Neural cell (in vitro differentiated cells): ENCODE results near the gene KIT. TPM values are rescaled to one million over a fixed set of nuclear protein-coding genes. Genes with fewer than 3 reads are reported as not detected.
A peak's percentile ranks its signal among the peaks of the same experiment; 100 is the strongest.

Experiments used
- H2AFZ ChIP-seq: fragments of 200-600, 300-800 bp; sonication (generic), shearing (Covaris generic); 2 replicates; pipeline ENCODE4 v1.6.0; 2014; ENCODE audit warnings: low read depth, mild to moderate bottlenecking, antibody characterized with exemption, low read length, moderate library complexity
- H3F3A ChIP-seq: fragments of 200-600 bp; shearing (Covaris generic); 2 replicates; pipeline ENCODE4 v1.6.1; 2016; ENCODE audit warnings: mild to moderate bottlenecking, moderate library complexity, mixed read lengths, antibody characterized with exemption, low read length; ENCODE audit not compliant: insufficient read depth, poor library complexity, severe bottlenecking
- H3K27ac ChIP-seq: fragments of 200-600, 300-800 bp; sonication (generic), shearing (Covaris generic); 2 replicates; pipeline ENCODE4 v1.5.1; 2014; ENCODE audit warnings: mild to moderate bottlenecking, low read length, moderate library complexity
- H3K27me3 ChIP-seq: fragments of 300-800, 200-600 bp; sonication (generic), shearing (Covaris generic); 2 replicates; pipeline ENCODE4 v1.6.0; 2014; ENCODE audit warnings: mild to moderate bottlenecking, low read depth, low read length, moderate library complexity; ENCODE audit not compliant: insufficient read depth
- H3K36me3 ChIP-seq: fragments of 300-800, 200-600 bp; sonication (generic), shearing (Covaris generic); 2 replicates; pipeline ENCODE4 v1.5.1; 2014; ENCODE audit warnings: mild to moderate bottlenecking, antibody characterized with exemption, low read length, moderate library complexity; ENCODE audit not compliant: insufficient read depth
- H3K4me2 ChIP-seq: fragments of 300-800, 200-600 bp; sonication (generic), shearing (Covaris generic); 2 replicates; pipeline ENCODE4 v1.6.0; 2014; ENCODE audit warnings: mild to moderate bottlenecking, low read length
- H3K4me3 ChIP-seq: fragments of 300-800, 200-600 bp; sonication (generic), shearing (Covaris generic); 2 replicates; pipeline ENCODE4 v1.5.1; 2014; ENCODE audit warnings: mild to moderate bottlenecking, low read length, moderate library complexity
- H3K79me2 ChIP-seq: fragments of 200-600 bp; shearing (Covaris generic); replicated peaks from 2 replicates; pipeline ENCODE4 v1.6.0; 2014; ENCODE audit warnings: mild to moderate bottlenecking, low read length, moderate library complexity; ENCODE audit not compliant: insufficient read depth
- H3K9ac ChIP-seq: fragments of 300-800, 200-600 bp; sonication (generic), shearing (Covaris generic); 2 replicates; pipeline ENCODE4 v1.6.1; 2016; ENCODE audit warnings: mild to moderate bottlenecking, low read length, mixed read lengths
- H3K9me2 ChIP-seq: fragments of 200-600 bp; shearing (Covaris generic); 2 replicates; pipeline ENCODE4 v1.6.1; 2016; ENCODE audit warnings: mild to moderate bottlenecking, low read length, mixed read lengths; ENCODE audit not compliant: insufficient read depth
- H3K9me3 ChIP-seq: fragments of 200-600, 300-800 bp; sonication (generic), shearing (Covaris generic); 2 replicates; pipeline ENCODE4 v1.6.1; 2016; ENCODE audit warnings: mild to moderate bottlenecking, mixed run types, low read length, moderate library complexity, mixed read lengths
- H4K20me1 ChIP-seq: fragments of 200-600 bp; shearing (Covaris generic); 2 replicates; pipeline ENCODE4 v1.6.1; 2016; ENCODE audit warnings: mild to moderate bottlenecking, mixed run types; ENCODE audit not compliant: insufficient read depth
- EP300 ChIP-seq: fragments of 450-650 bp; conservative IDR thresholded peaks from 2 replicates; pipeline ENCODE4 v1.6.1; 2014; ENCODE audit warnings: antibody characterized with exemption, mild to moderate bottlenecking, moderate library complexity; ENCODE audit not compliant: poor library complexity, severe bottlenecking
- EZH2 ChIP-seq: fragments of 200-600, 300-800 bp; shearing (Covaris generic), sonication (generic); IDR thresholded peaks from 2 replicates; pipeline ENCODE4 v1.6.1; 2014; ENCODE audit warnings: antibody characterized with exemption, low read length, borderline replicate concordance, mild to moderate bottlenecking; ENCODE audit not compliant: insufficient read depth, poor library complexity, severe bottlenecking
- MXI1 ChIP-seq: fragments of 450-650 bp; conservative IDR thresholded peaks from 2 replicates; pipeline ENCODE4 v1.6.1; 2014; ENCODE audit warnings: antibody characterized with exemption, mild to moderate bottlenecking; ENCODE audit not compliant: poor library complexity, severe bottlenecking
- POLR2AphosphoS5 ChIP-seq: IDR thresholded peaks from 2 replicates; pipeline ENCODE4 v1.6.1; 2012
- RAD21 ChIP-seq: fragments of 450-650 bp; conservative IDR thresholded peaks from 2 replicates; pipeline ENCODE4 v1.6.1; 2014; ENCODE audit warnings: antibody characterized with exemption, mild to moderate bottlenecking, moderate library complexity
- SMC3 ChIP-seq: fragments of 450-650 bp; conservative IDR thresholded peaks from 2 replicates; pipeline ENCODE4 v1.6.1; 2014; ENCODE audit warnings: antibody characterized with exemption, mild to moderate bottlenecking, moderate library complexity; ENCODE audit not compliant: poor library complexity
- TAF1 ChIP-seq: IDR thresholded peaks from 2 replicates; pipeline ENCODE4 v1.6.1; 2012; ENCODE audit warnings: low read depth
- polyA plus RNA-seq: library from polyadenylated mRNA; depleted of rRNA; stranded (reverse); fragments of >200 nt; gene quantifications from 2 replicates; pipeline ENCODE4 v1.2.3, GENCODE V29; 2014
- TF ChIP-seq, protein P1 (sequence below): IDR thresholded peaks from 2 replicates; pipeline ENCODE4 v1.6.1; 2012; ENCODE audit warnings: borderline replicate concordance
- TF ChIP-seq, protein P2 (sequence below): fragments of 450-650 bp; IDR thresholded peaks from 2 replicates; pipeline ENCODE4 v1.5.1; 2014; ENCODE audit warnings: antibody characterized with exemption, mild to moderate bottlenecking, moderate library complexity; ENCODE audit not compliant: poor library complexity, severe bottlenecking

KIT gene
- polyA plus RNA-seq, 1 donor from 2014 or later: 0.95 TPM

DNA sequence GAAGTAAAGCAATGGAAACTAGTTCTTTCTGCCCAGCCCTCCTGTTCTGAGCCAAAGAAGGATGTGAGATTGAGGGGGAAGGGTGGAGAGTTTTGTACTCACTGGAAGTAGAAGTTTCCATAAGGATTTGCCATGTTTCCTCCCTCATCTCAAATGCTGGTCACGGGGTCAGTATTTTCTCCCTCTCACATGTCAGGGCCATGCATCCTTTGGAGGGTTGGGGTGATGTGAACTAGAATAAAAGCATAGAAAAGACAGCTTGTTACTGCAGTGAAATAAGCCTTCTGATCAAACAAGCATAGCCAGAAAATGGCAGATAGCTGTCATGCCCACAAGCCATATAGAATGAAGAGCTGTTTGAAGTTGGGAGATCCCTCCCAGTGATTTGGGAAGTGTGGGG is 79.7 kb downstream of the KIT start:
- Histone ChIP-seq H3K27me3 (no peaks in the 10 kb centered on the region), H3F3A (no peaks in the 10 kb centered on the region), H3K9me2 (no peaks in the 10 kb centered on the region), H3K79me2 (no peaks in the 10 kb centered on the region), H3K27ac (no peak overlapping the region), H3K9me3 (no peaks in the 10 kb centered on the region), H4K20me1 (no peaks in the 10 kb centered on the region), H3K4me2 (no peak overlapping the region), H3K36me3 (no peaks in the 10 kb centered on the region), H3K4me3 (no peak overlapping the region), H3K9ac (no peak overlapping the region), H2AFZ (no peak overlapping the region)
- TF ChIP-seq POLR2AphosphoS5 (no peak), EZH2 (no peak), TAF1 (no peak), MXI1 (no peak), RAD21 (no peak), SMC3 (no peak), EP300 (no peak)
- TF ChIP-seq, protein P1, sequence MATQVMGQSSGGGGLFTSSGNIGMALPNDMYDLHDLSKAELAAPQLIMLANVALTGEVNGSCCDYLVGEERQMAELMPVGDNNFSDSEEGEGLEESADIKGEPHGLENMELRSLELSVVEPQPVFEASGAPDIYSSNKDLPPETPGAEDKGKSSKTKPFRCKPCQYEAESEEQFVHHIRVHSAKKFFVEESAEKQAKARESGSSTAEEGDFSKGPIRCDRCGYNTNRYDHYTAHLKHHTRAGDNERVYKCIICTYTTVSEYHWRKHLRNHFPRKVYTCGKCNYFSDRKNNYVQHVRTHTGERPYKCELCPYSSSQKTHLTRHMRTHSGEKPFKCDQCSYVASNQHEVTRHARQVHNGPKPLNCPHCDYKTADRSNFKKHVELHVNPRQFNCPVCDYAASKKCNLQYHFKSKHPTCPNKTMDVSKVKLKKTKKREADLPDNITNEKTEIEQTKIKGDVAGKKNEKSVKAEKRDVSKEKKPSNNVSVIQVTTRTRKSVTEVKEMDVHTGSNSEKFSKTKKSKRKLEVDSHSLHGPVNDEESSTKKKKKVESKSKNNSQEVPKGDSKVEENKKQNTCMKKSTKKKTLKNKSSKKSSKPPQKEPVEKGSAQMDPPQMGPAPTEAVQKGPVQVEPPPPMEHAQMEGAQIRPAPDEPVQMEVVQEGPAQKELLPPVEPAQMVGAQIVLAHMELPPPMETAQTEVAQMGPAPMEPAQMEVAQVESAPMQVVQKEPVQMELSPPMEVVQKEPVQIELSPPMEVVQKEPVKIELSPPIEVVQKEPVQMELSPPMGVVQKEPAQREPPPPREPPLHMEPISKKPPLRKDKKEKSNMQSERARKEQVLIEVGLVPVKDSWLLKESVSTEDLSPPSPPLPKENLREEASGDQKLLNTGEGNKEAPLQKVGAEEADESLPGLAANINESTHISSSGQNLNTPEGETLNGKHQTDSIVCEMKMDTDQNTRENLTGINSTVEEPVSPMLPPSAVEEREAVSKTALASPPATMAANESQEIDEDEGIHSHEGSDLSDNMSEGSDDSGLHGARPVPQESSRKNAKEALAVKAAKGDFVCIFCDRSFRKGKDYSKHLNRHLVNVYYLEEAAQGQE: no peak
- TF ChIP-seq, protein P2, sequence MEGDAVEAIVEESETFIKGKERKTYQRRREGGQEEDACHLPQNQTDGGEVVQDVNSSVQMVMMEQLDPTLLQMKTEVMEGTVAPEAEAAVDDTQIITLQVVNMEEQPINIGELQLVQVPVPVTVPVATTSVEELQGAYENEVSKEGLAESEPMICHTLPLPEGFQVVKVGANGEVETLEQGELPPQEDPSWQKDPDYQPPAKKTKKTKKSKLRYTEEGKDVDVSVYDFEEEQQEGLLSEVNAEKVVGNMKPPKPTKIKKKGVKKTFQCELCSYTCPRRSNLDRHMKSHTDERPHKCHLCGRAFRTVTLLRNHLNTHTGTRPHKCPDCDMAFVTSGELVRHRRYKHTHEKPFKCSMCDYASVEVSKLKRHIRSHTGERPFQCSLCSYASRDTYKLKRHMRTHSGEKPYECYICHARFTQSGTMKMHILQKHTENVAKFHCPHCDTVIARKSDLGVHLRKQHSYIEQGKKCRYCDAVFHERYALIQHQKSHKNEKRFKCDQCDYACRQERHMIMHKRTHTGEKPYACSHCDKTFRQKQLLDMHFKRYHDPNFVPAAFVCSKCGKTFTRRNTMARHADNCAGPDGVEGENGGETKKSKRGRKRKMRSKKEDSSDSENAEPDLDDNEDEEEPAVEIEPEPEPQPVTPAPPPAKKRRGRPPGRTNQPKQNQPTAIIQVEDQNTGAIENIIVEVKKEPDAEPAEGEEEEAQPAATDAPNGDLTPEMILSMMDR: no peak

DNA sequence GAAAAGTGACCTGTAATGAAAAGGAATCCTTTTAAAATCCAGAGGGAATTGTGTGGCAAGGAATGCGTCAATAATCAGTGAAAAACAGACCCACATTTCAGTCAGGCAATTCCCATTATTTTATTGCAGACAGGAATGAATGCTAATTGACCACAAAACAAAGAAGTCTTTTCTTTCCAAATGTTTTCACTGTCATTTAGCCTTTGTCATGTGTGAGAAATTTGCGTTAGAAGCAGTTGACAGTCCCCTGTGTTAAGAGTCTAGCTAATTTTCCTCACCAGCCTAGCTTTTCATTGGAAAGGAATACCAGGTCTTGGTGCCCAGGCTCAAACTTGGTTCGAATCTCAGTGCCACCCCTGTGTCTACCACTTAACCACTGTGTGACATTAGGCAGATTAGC is 83.4 kb downstream of the KIT start:
- Histone ChIP-seq H3K79me2 (no peaks in the 10 kb centered on the region), H3F3A (no peaks in the 10 kb centered on the region), H3K9ac (no peak overlapping the region), H3K27ac (no peak overlapping the region), H3K36me3 (no peaks in the 10 kb centered on the region), H2AFZ (no peak overlapping the region), H3K4me2 (no peak overlapping the region), H3K9me2 (no peaks in the 10 kb centered on the region), H3K27me3 (no peaks in the 10 kb centered on the region), H3K9me3 (peaks cover 3% of the 10 kb centered on the region), H4K20me1 (no peaks in the 10 kb centered on the region), H3K4me3 (peak overlapping the region; percentile 11)
- no peak for TF ChIP-seq TAF1
- no peak for TF ChIP-seq EZH2
- TF ChIP-seq, protein P2: no peak
- TF ChIP-seq, protein P1: no peak
- TF ChIP-seq POLR2AphosphoS5: no peak
- TF ChIP-seq EP300: no peak
- no peak for TF ChIP-seq MXI1
- no peak for TF ChIP-seq RAD21
- no peak for TF ChIP-seq SMC3
